ENCODE measurements around the gene GLS2.
"Not testable (repeated sequence)": the region's sequence is repeated elsewhere in the genome, so short reads cannot be mapped to it uniquely, and the experiment has no call there.

Gene GLS2

GRCh38 chr12:56488041-56488955 is at the start of gene GLS2:
Gene GLS2, minus strand, starts transcription at chr12:56488161. Its CDS starts 43 bp downstream, at chr12:56488118.
- Mint-ChIP-seq H3K27ac (peak within 1 kb of the TSS; percentile 78), H3K4me1 (peaks cover 16 to 25% of the 10 kb centered on the region in 2 donors), H3K9me3 (peaks cover 0 to 2% of the 10 kb centered on the region in 2 donors), H3K27me3 (peaks cover 15 to 22% of the 10 kb centered on the region in 2 donors), H3K4me3 (peak within 1 kb of the TSS; percentile 85 to 96), H3K36me3 (peaks cover 2 to 19% of the 10 kb centered on the region in 2 donors)
- ATAC-seq (replicated peaks) (peak; percentile 97), DNase-seq (peak; percentile 70)

- Mint-ChIP-seq H3K27ac (no peak overlapping the region), H3K9me3 (no peaks in the 10 kb centered on the region), H3K4me1 (no peaks in the 10 kb centered on the region), H3K4me3 (no peak overlapping the region), H3K36me3 (no peaks in the 10 kb centered on the region), H3K27me3 (peaks cover 0 to 4% of the 10 kb centered on the region in 2 donors)
- no peak for ATAC-seq (replicated peaks)
- DNase-seq = no peak
Measured at GRCh38 chr12:56537546-56537945, 49.6 kb upstream of the GLS2 start.

- ATAC-seq (replicated peaks) (no peak), DNase-seq (no peak)
- Mint-ChIP-seq H3K27me3 (peaks cover 0 to 1% of the 10 kb centered on the region in 2 donors), H3K27ac (no peak overlapping the region), H3K9me3 (no peaks in the 10 kb centered on the region), H3K4me3 (no peak overlapping the region), H3K36me3 (peaks cover 0 to 2% of the 10 kb centered on the region in 2 donors), H3K4me1 (no peaks in the 10 kb centered on the region)
Measured at GRCh38 chr12:56530390-56531055, 42.6 kb upstream of the GLS2 start.

- Mint-ChIP-seq H3K36me3 (peaks cover 0 to 2% of the 10 kb centered on the region in 2 donors), H3K4me3 (no peak overlapping the region), H3K9me3 (no peaks in the 10 kb centered on the region), H3K4me1 (no peaks in the 10 kb centered on the region), H3K27me3 (no peaks in the 10 kb centered on the region), H3K27ac (no peak overlapping the region)
- no peak for DNase-seq
- no peak for ATAC-seq (replicated peaks)
Measured at GRCh38 chr12:56529656-56530055, 41.7 kb upstream of the GLS2 start.

GRCh38 chr12:56528846-56529245 is 40.9 kb upstream of the GLS2 start:
- ATAC-seq (replicated peaks) (no peak), DNase-seq (no peak)
- Mint-ChIP-seq H3K36me3 (peaks cover 0 to 2% of the 10 kb centered on the region in 2 donors), H3K4me3 (no peak overlapping the region), H3K27ac (no peak overlapping the region), H3K9me3 (no peaks in the 10 kb centered on the region), H3K27me3 (no peaks in the 10 kb centered on the region), H3K4me1 (no peaks in the 10 kb centered on the region)

- no peak for DNase-seq
- H3K27me3 Mint-ChIP-seq = no peaks in the 10 kb centered on the region
- H3K9me3 Mint-ChIP-seq = no peaks in the 10 kb centered on the region
- H3K4me1 Mint-ChIP-seq = peaks cover 9 to 34% of the 10 kb centered on the region in 2 donors
- no peak overlapping the region for H3K27ac Mint-ChIP-seq
- ATAC-seq (replicated peaks) = no peak
- no peaks in the 10 kb centered on the region for H3K36me3 Mint-ChIP-seq
- H3K4me3 Mint-ChIP-seq = peak overlapping the region; percentile 80 to 98
Measured at GRCh38 chr12:56522411-56523193, 34.6 kb upstream of the GLS2 start.

- H3K9me3 Mint-ChIP-seq = no peaks in the 10 kb centered on the region
- H3K4me3 Mint-ChIP-seq = peak within 1 kb of the TSS; percentile 80 to 98
- H3K4me1 Mint-ChIP-seq = peaks cover 9 to 34% of the 10 kb centered on the region in 2 donors
- ATAC-seq (replicated peaks) (peak; percentile 90 to 98), DNase-seq (no peak)
- H3K27me3 Mint-ChIP-seq = no peaks in the 10 kb centered on the region
- no peaks in the 10 kb centered on the region for H3K36me3 Mint-ChIP-seq
- H3K27ac Mint-ChIP-seq = peak within 1 kb of the TSS; percentile 84
Measured at GRCh38 chr12:56521590-56522371, 33.8 kb upstream of the GLS2 start, which contains the start of gene RBMS2. Gene RBMS2, plus strand, starts transcription at chr12:56521820. Its CDS starts 204 bp downstream, at chr12:56522024.

- DNase-seq = no peak
- peaks cover 9 to 34% of the 10 kb centered on the region in 2 donors for H3K4me1 Mint-ChIP-seq
- no peaks in the 10 kb centered on the region for H3K36me3 Mint-ChIP-seq
- no peak overlapping the region for H3K27ac Mint-ChIP-seq
- peak in 1 of 2 donors; percentile 19 for ATAC-seq (replicated peaks)
- no peaks in the 10 kb centered on the region for H3K27me3 Mint-ChIP-seq
- H3K4me3 Mint-ChIP-seq = peak overlapping the region; percentile 80 to 98
- H3K9me3 Mint-ChIP-seq = no peaks in the 10 kb centered on the region
Measured at GRCh38 chr12:56521209-56521589, 33.2 kb upstream of the GLS2 start.

- Mint-ChIP-seq H3K9me3 (no peaks in the 10 kb centered on the region), H3K36me3 (no peaks in the 10 kb centered on the region), H3K4me3 (no peak overlapping the region), H3K27me3 (no peaks in the 10 kb centered on the region), H3K4me1 (peaks cover 9 to 34% of the 10 kb centered on the region in 2 donors), H3K27ac (no peak overlapping the region)
- no peak for ATAC-seq (replicated peaks)
- no peak for DNase-seq
Measured at GRCh38 chr12:56520506-56520905, 32.5 kb upstream of the GLS2 start.

- Mint-ChIP-seq H3K4me3 (no peak overlapping the region), H3K27ac (no peak overlapping the region), H3K9me3 (no peaks in the 10 kb centered on the region), H3K27me3 (no peaks in the 10 kb centered on the region), H3K36me3 (no peaks in the 10 kb centered on the region), H3K4me1 (peaks cover 9 to 34% of the 10 kb centered on the region in 2 donors)
- ATAC-seq (replicated peaks) (no peak), DNase-seq (no peak)
Measured at GRCh38 chr12:56520048-56520447, 32.1 kb upstream of the GLS2 start.

GRCh38 chr12:56518570-56518969 is 30.6 kb upstream of the GLS2 start:
- Mint-ChIP-seq H3K27me3 (no peaks in the 10 kb centered on the region), H3K9me3 (no peaks in the 10 kb centered on the region), H3K4me3 (no peak overlapping the region), H3K4me1 (peaks cover 10 to 39% of the 10 kb centered on the region in 2 donors), H3K36me3 (no peaks in the 10 kb centered on the region), H3K27ac (no peak overlapping the region)
- DNase-seq (no peak), ATAC-seq (replicated peaks) (no peak)

- no peaks in the 10 kb centered on the region for H3K27me3 Mint-ChIP-seq
- H3K4me3 Mint-ChIP-seq = no peak overlapping the region
- ATAC-seq (replicated peaks) (no peak), DNase-seq (no peak)
- H3K9me3 Mint-ChIP-seq = no peaks in the 10 kb centered on the region
- H3K36me3 Mint-ChIP-seq = no peaks in the 10 kb centered on the region
- H3K27ac Mint-ChIP-seq = no peak overlapping the region
- peaks cover 10 to 38% of the 10 kb centered on the region in 2 donors for H3K4me1 Mint-ChIP-seq
Measured at GRCh38 chr12:56517854-56518253, 29.9 kb upstream of the GLS2 start.

GRCh38 chr12:56514014-56514318 is 26.0 kb upstream of the GLS2 start:
- not testable (repeated sequence) for H3K36me3 Mint-ChIP-seq; ATAC-seq (replicated peaks); H3K9me3 Mint-ChIP-seq; DNase-seq; H3K4me3 Mint-ChIP-seq; H3K27ac Mint-ChIP-seq
- Mint-ChIP-seq H3K4me1 (peaks cover 5 to 12% of the 10 kb centered on the region in 2 donors), H3K27me3 (peaks cover 10 to 15% of the 10 kb centered on the region in 2 donors)
